LNCaP clone FGC (cell line): ENCODE data around the gene PLXNC1.

Experiments used
- DNase-seq: peaks from one replicate; pipeline ENCODE4 v3.0.0-alpha.2; 2011; ENCODE audit warnings: low read depth
- H3K4me3 ChIP-seq: 2 replicates; pipeline ENCODE4 v1.5.1; 2011; ENCODE audit warnings: mild to moderate bottlenecking, low read depth, low read length, control low read depth
- TF ChIP-seq, protein P1 (sequence below): IDR thresholded peaks from 2 replicates; pipeline ENCODE4 v1.5.1; 2012; ENCODE audit warnings: mild to moderate bottlenecking; ENCODE audit not compliant: control insufficient read depth, insufficient read depth; ENCODE audit errors: extremely low read depth

PLXNC1 gene

GRCh38 chr12:94143438-94143837 lies 4.9 kb upstream of the PLXNC1 start:
- no peak overlapping the region for H3K4me3 ChIP-seq
- DNase-seq, result no peak
- TF ChIP-seq, protein P1, sequence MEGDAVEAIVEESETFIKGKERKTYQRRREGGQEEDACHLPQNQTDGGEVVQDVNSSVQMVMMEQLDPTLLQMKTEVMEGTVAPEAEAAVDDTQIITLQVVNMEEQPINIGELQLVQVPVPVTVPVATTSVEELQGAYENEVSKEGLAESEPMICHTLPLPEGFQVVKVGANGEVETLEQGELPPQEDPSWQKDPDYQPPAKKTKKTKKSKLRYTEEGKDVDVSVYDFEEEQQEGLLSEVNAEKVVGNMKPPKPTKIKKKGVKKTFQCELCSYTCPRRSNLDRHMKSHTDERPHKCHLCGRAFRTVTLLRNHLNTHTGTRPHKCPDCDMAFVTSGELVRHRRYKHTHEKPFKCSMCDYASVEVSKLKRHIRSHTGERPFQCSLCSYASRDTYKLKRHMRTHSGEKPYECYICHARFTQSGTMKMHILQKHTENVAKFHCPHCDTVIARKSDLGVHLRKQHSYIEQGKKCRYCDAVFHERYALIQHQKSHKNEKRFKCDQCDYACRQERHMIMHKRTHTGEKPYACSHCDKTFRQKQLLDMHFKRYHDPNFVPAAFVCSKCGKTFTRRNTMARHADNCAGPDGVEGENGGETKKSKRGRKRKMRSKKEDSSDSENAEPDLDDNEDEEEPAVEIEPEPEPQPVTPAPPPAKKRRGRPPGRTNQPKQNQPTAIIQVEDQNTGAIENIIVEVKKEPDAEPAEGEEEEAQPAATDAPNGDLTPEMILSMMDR, result no peak

GRCh38 chr12:94143951-94144350 lies 4.4 kb upstream of the PLXNC1 start:
- H3K4me3 ChIP-seq, result no peak overlapping the region
- DNase-seq, result no peak
- TF ChIP-seq, protein P1, result no peak

GRCh38 chr12:94144781-94145180 lies 3.6 kb upstream of the PLXNC1 start:
- H3K4me3 ChIP-seq, result no peak overlapping the region
- TF ChIP-seq, protein P1, result no peak
- no peak for DNase-seq

- TF ChIP-seq, protein P1, result peak; percentile 26
- no peak for DNase-seq
- no peak overlapping the region for H3K4me3 ChIP-seq
Observed at GRCh38 chr12:94145191-94145983, 3.0 kb upstream of the PLXNC1 start.

DNA sequence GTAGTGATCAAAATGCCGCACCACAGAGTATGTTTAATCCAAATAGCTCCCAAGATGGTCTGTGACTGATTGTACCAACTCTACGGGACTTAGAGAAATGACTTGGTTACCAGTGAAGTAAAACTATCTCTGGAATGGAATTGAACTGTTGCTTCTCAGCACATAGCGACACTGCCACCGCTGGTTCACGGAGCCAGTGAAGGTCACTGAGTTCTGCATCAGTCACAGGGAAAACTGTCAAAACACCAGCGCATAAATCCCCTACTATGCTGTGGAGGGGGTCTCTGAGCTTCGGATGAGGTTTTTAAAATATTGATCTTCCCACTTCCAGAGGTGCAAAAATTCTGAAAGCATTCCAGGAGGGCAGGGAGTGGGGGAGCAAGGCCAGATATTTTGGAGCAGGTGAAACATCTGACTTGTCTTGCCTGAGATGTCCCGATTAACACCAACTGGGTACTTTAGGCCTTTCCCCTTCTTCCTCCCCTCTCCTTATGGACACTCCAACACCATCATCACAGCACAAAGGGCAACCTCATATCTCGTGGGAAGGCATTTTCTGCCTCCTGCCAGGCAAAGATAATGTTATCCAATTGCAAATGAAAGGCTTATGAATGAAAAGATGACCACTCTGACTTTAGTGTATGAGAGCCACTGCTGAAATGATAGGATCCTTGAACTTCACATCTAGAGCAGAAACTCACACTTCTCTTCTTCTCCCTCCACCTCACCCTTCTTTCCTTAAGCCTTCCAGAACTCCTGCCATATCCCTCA lies 2.0 kb upstream of the PLXNC1 start:
- no peak overlapping the region for H3K4me3 ChIP-seq
- TF ChIP-seq, protein P1, result no peak

GRCh38 chr12:94147387-94147990 lies 888 bp upstream of the PLXNC1 start:
- TF ChIP-seq, protein P1, result no peak
- DNase-seq, result no peak
- H3K4me3 ChIP-seq, result no peak overlapping the region

More for the DNA sequence above, 2.0 kb upstream of the PLXNC1 start:
- DNase-seq, result no peak
